ENCODE measurements around the gene KRTAP9-4. TPM values are rescaled to one million over a fixed set of nuclear protein-coding genes. Genes with fewer than 3 reads are reported as not detected.
"Not testable (repeated sequence)": the region's sequence is repeated elsewhere in the genome, so short reads cannot be mapped to it uniquely, and the experiment has no call there.

Gene KRTAP9-4
- total and polyA plus RNA-seq, 7 experiments from 2014 or later: not detected

- H3K4me3 ChIP-seq (ENCODE audit: low read length); CTCF ChIA-PET; H3K36me3 ChIP-seq (ENCODE audit: control insufficient read depth in 2 of 3, insufficient read depth in 3 of 3, low read length in 3 of 3); POLR2A ChIA-PET; ATAC-seq; DNase-seq; H3K9me3 ChIP-seq (ENCODE audit: control insufficient read depth in 2 of 3, low read length in 3 of 3); H3K27me3 ChIP-seq (ENCODE audit: control insufficient read depth in 2 of 2, insufficient read depth in 2 of 2, low read length in 2 of 2); H3K27ac ChIP-seq (ENCODE audit: low read depth, low read length); intact Hi-C loops (cut with micrococcal nuclease); H3K9me3 Mint-ChIP-seq; H3K36me3 Mint-ChIP-seq; H3K4me1 ChIP-seq (ENCODE audit: control insufficient read depth in 2 of 2, insufficient read depth in 2 of 2, low read length in 2 of 2); H3K4me3 Mint-ChIP-seq: not testable (repeated sequence)
- Mint-ChIP-seq H3K27ac (peak overlapping the region in 1 of 9 donors; percentile 36), H3K4me1 (peaks cover 0 to 14% (median 6%) of the 10 kb centered on the region in 7 donors), H3K27me3 (peaks cover 0 to 24% (median 6%) of the 10 kb centered on the region in 5 donors)
These were observed 2.3 kb upstream of the KRTAP9-4 start for GRCh38 chr17:41246995-41247787.

- no peaks in the 10 kb centered on the region for H3K4me1 ChIP-seq (ENCODE audit: control insufficient read depth in 2 of 2, insufficient read depth in 2 of 2, low read length in 2 of 2)
- no peaks in the 10 kb centered on the region for H3K36me3 Mint-ChIP-seq
- no peaks in the 10 kb centered on the region for H3K27me3 ChIP-seq (ENCODE audit: control insufficient read depth in 2 of 2, insufficient read depth in 2 of 2, low read length in 2 of 2)
- H3K4me3 Mint-ChIP-seq: no peak overlapping the region
- ChIA-PET CTCF (no interaction called here), POLR2A (no interaction called here)
- H3K27me3 Mint-ChIP-seq: peaks cover 0 to 29% (median 9%) of the 10 kb centered on the region in 5 donors
- H3K4me1 Mint-ChIP-seq: peaks cover 0 to 21% (median 9%) of the 10 kb centered on the region in 7 donors
- intact Hi-C loops (cut with micrococcal nuclease): no loop called here
- no peaks in the 10 kb centered on the region for H3K36me3 ChIP-seq (ENCODE audit: control insufficient read depth in 2 of 3, insufficient read depth in 3 of 3, low read length in 3 of 3)
- no peaks in the 10 kb centered on the region for H3K9me3 Mint-ChIP-seq
- H3K27ac Mint-ChIP-seq: no peak overlapping the region
- no peak for DNase-seq
- no peak overlapping the region for H3K4me3 ChIP-seq (ENCODE audit: low read length)
- ATAC-seq: no peak
- H3K9me3 ChIP-seq (ENCODE audit: control insufficient read depth in 2 of 3, low read length in 3 of 3): no peaks in the 10 kb centered on the region
- H3K27ac ChIP-seq (ENCODE audit: low read depth, low read length): no peak overlapping the region
These were observed 1.8 kb downstream of the KRTAP9-4 start for GRCh38 chr17:41251261-41251660.

- no peaks in the 10 kb centered on the region for H3K36me3 Mint-ChIP-seq
- ChIA-PET CTCF (no interaction called here), POLR2A (no interaction called here)
- intact Hi-C loops (cut with micrococcal nuclease): no loop called here
- Histone ChIP-seq H3K4me1 (ENCODE audit: control insufficient read depth in 2 of 2, insufficient read depth in 2 of 2, low read length in 2 of 2) (no peaks in the 10 kb centered on the region), H3K27me3 (ENCODE audit: control insufficient read depth in 2 of 2, insufficient read depth in 2 of 2, low read length in 2 of 2) (peaks cover 0 to 6% of the 10 kb centered on the region in 2 donors), H3K4me3 (ENCODE audit: low read length) (no peak overlapping the region), H3K27ac (ENCODE audit: low read depth, low read length) (no peak overlapping the region), H3K36me3 (ENCODE audit: control insufficient read depth in 2 of 3, insufficient read depth in 3 of 3, low read length in 3 of 3) (no peaks in the 10 kb centered on the region), H3K9me3 (ENCODE audit: control insufficient read depth in 2 of 3, low read length in 3 of 3) (no peaks in the 10 kb centered on the region)
- H3K9me3 Mint-ChIP-seq: no peaks in the 10 kb centered on the region
- no peak overlapping the region for H3K4me3 Mint-ChIP-seq
- H3K27ac Mint-ChIP-seq: no peak overlapping the region
- ATAC-seq: no peak
- peaks cover 0 to 45% (median 23%) of the 10 kb centered on the region in 5 donors for H3K27me3 Mint-ChIP-seq
- no peak for DNase-seq
- H3K4me1 Mint-ChIP-seq: peaks cover 0 to 20% (median 5%) of the 10 kb centered on the region in 7 donors
These were observed 5.4 kb downstream of the KRTAP9-4 start for GRCh38 chr17:41254861-41255260.

- H3K9me3 Mint-ChIP-seq; H3K4me1 ChIP-seq (ENCODE audit: control insufficient read depth in 2 of 2, insufficient read depth in 2 of 2, low read length in 2 of 2); DNase-seq; ATAC-seq; H3K36me3 Mint-ChIP-seq; CTCF ChIA-PET; intact Hi-C loops (cut with micrococcal nuclease); H3K36me3 ChIP-seq (ENCODE audit: control insufficient read depth in 2 of 3, insufficient read depth in 3 of 3, low read length in 3 of 3); H3K27me3 ChIP-seq (ENCODE audit: control insufficient read depth in 2 of 2, insufficient read depth in 2 of 2, low read length in 2 of 2); H3K4me3 ChIP-seq (ENCODE audit: low read length); H3K27ac ChIP-seq (ENCODE audit: low read depth, low read length); H3K27ac Mint-ChIP-seq; H3K4me3 Mint-ChIP-seq; H3K9me3 ChIP-seq (ENCODE audit: control insufficient read depth in 2 of 3, low read length in 3 of 3); POLR2A ChIA-PET: not testable (repeated sequence)
- Mint-ChIP-seq H3K27me3 (peaks cover 0 to 47% (median 17%) of the 10 kb centered on the region in 5 donors), H3K4me1 (peaks cover 0 to 19% (median 4%) of the 10 kb centered on the region in 7 donors)
These were observed 6.1 kb downstream of the KRTAP9-4 start, which contains the start of gene KRTAP9-9 for GRCh38 chr17:41255381-41256290. KRTAP9-9 (plus strand) TSS chr17:41255384.

- H3K9me3 Mint-ChIP-seq: no peaks in the 10 kb centered on the region
- ATAC-seq (no peak), DNase-seq (no peak)
- H3K27ac Mint-ChIP-seq: no peak overlapping the region
- no peak overlapping the region for H3K27ac ChIP-seq (ENCODE audit: low read depth, low read length)
- H3K4me1 ChIP-seq (ENCODE audit: control insufficient read depth in 2 of 2, insufficient read depth in 2 of 2, low read length in 2 of 2): no peaks in the 10 kb centered on the region
- POLR2A ChIA-PET: no interaction called here
- H3K9me3 ChIP-seq (ENCODE audit: control insufficient read depth in 2 of 3, low read length in 3 of 3): no peaks in the 10 kb centered on the region
- H3K4me3 ChIP-seq (ENCODE audit: low read length): no peak overlapping the region
- no peaks in the 10 kb centered on the region for H3K36me3 Mint-ChIP-seq
- CTCF ChIA-PET: no interaction called here
- H3K4me1 Mint-ChIP-seq: peaks cover 0 to 18% (median 11%) of the 10 kb centered on the region in 7 donors
- peaks cover 0 to 6% of the 10 kb centered on the region in 2 donors for H3K27me3 ChIP-seq (ENCODE audit: control insufficient read depth in 2 of 2, insufficient read depth in 2 of 2, low read length in 2 of 2)
- H3K4me3 Mint-ChIP-seq: no peak overlapping the region
- no peaks in the 10 kb centered on the region for H3K36me3 ChIP-seq (ENCODE audit: control insufficient read depth in 2 of 3, insufficient read depth in 3 of 3, low read length in 3 of 3)
- intact Hi-C loops (cut with micrococcal nuclease): no loop called here
- peaks cover 0 to 50% (median 16%) of the 10 kb centered on the region in 5 donors for H3K27me3 Mint-ChIP-seq
These were observed 6.8 kb downstream of the KRTAP9-4 start for GRCh38 chr17:41256291-41256685.

GRCh38 chr17:41258406-41258805 is 8.9 kb downstream of the KRTAP9-4 start:
- no peaks in the 10 kb centered on the region for H3K36me3 Mint-ChIP-seq
- Histone ChIP-seq H3K4me1 (ENCODE audit: control insufficient read depth in 2 of 2, insufficient read depth in 2 of 2, low read length in 2 of 2) (no peaks in the 10 kb centered on the region), H3K9me3 (ENCODE audit: control insufficient read depth in 2 of 3, low read length in 3 of 3) (no peaks in the 10 kb centered on the region), H3K27me3 (ENCODE audit: control insufficient read depth in 2 of 2, insufficient read depth in 2 of 2, low read length in 2 of 2) (peaks cover 0 to 6% of the 10 kb centered on the region in 2 donors), H3K27ac (ENCODE audit: low read depth, low read length) (no peak overlapping the region), H3K36me3 (ENCODE audit: control insufficient read depth in 2 of 3, insufficient read depth in 3 of 3, low read length in 3 of 3) (no peaks in the 10 kb centered on the region), H3K4me3 (ENCODE audit: low read length) (no peak overlapping the region)
- peaks cover 0 to 25% (median 14%) of the 10 kb centered on the region in 7 donors for H3K4me1 Mint-ChIP-seq
- intact Hi-C loops (cut with micrococcal nuclease): no loop called here
- H3K27ac Mint-ChIP-seq: no peak overlapping the region
- H3K4me3 Mint-ChIP-seq: no peak overlapping the region
- POLR2A ChIA-PET: no interaction called here
- peaks cover 0 to 50% (median 16%) of the 10 kb centered on the region in 5 donors for H3K27me3 Mint-ChIP-seq
- CTCF ChIA-PET: no interaction called here
- H3K9me3 Mint-ChIP-seq: no peaks in the 10 kb centered on the region
- no peak for DNase-seq
- no peak for ATAC-seq

All from naive thymus-derived CD4-positive, alpha-beta T cell (primary cell).